HG02973 (cell line): ENCODE measurements around the gene SLC35F2.
A peak's percentile ranks its signal among the peaks of the same experiment; 100 is the strongest.
"Not testable (repeated sequence)": the region's sequence is repeated elsewhere in the genome, so short reads cannot be mapped to it uniquely, and the experiment has no call there.

Experiments
- ATAC-seq: cut with Tn5 transposase; IDR thresholded peaks from one replicate; pipeline ENCODE4 v1.9.1; 2021; ENCODE audit warnings: moderate library complexity; ENCODE audit not compliant: unreplicated experiment

SLC35F2 gene

DNA sequence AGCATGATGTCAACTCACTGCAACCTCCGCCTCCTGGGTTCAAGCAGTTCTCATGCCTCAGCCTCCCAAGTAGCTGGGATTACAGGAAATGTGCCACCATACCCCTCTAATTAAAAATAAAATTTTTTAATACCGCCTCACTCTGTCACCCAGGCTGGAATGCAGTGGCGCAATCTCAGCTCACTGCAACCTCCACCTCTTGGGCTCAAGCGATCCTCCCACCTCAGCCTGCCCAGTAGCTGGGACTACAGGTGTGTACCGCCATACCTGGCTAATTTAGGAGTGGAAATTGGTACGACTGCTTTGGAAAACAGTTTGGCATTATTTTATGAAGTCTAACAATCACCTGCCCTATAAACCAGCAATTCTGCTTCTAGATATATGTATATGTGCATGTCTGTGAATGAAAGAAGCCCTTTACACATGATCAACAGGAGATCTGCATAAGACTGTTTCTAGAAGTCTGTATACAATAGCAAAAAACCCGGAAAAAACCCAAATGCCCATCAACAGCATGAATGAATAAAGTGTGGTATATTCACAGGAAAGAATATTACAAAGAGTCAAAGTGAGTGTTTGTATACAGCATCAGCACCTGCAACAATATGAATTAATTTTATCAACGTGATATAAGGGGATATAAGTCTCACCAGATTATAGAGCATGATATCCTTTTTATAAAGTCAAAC lies 16.0 kb downstream of the SLC35F2 start:
- ATAC-seq, result no peak

- peak; percentile 11 for ATAC-seq
Measured at GRCh38 chr11:107840129-107840484, 18.5 kb downstream of the SLC35F2 start.

GRCh38 chr11:107836851-107837250 lies 21.7 kb downstream of the SLC35F2 start:
- no peak for ATAC-seq

GRCh38 chr11:107834995-107835394 lies 23.6 kb downstream of the SLC35F2 start:
- ATAC-seq, result no peak

GRCh38 chr11:107833926-107834325 lies 24.7 kb downstream of the SLC35F2 start:
- ATAC-seq, result not testable (repeated sequence)

DNA sequence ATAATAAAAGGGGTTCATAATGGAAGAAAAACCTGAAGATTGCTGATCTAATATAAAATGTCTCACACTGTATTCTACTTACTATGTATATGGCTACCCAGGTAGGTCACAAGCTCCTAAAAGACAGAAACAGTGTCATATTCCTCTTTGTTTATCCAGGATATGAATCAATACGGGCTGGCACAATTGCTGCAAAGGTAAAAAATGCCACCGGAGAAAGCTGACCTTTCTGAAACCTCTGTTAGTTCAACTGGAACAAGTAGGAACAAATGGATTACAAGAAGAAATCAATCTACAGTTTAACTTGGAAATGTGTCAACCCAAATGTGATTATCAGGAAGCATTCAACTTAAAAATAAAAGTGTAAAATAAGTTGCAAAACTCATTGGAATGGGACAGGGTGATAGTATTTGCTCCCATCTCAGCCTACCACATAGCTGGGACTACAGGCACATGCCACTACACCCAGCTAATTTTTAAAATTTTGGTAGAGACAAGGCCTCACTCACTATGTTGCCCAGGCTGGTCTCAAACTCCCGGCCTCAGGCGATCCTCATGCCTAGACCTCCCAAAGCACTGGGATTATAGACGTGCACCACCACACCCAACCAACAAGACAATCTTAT lies 27.6 kb downstream of the SLC35F2 start:
- no peak for ATAC-seq

DNA sequence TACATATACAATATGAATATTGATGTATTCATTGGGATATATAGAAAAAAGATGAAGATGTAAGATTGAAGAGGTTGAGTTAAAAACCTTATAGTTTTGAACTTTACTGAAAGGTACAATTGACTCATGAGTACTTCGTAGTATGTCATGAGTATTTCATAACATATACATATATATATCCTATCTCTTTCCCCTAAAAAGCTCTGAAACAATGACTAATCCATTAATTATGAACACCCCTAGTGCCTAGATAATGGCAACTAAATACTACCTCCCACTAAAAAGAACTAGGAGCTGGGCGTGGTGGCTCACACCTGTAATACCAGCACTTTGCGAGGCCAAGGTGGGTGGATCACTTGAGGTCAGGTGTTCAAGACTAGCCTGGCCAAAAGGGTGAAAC lies 31.5 kb downstream of the SLC35F2 start:
- ATAC-seq, result no peak

GRCh38 chr11:107825875-107826274 lies 32.7 kb downstream of the SLC35F2 start:
- ATAC-seq, result no peak

- ATAC-seq, result no peak
Measured at GRCh38 chr11:107824668-107825369, 33.8 kb downstream of the SLC35F2 start.

GRCh38 chr11:107821199-107821927 lies 37.2 kb downstream of the SLC35F2 start:
- no peak for ATAC-seq

DNA sequence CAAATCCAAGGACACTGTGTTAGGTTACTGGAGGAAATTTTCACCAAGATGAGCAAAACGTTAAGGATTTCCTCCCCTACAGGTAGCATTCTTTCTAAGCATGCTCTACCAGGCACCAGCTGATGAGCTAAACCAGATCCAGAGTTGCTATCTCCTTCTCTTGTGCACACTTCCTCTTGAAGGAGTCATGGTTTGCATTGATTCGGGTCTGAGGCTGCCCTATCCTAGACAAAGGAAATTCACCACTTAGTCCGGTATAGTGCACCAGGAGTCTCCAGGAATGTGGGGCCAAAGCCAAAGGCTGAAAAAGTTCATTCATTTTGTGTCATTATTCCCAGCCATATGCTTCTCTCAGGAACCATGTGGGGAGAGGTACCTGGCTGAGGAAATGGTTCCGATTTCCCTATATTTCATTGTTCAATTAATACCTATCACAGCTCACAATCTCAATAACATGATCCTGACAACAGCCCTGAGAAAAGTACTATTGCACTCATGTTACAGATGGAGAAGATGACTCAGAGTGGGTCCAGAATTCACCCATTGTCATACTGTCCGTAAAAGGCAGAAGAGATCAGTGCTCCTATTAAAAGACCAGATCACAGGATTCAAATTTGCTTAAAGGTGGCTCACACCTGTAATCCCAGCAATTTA lies 39.1 kb downstream of the SLC35F2 start:
- no peak for ATAC-seq

- ATAC-seq, result no peak
Measured at GRCh38 chr11:107818491-107818890, 40.1 kb downstream of the SLC35F2 start.

DNA sequence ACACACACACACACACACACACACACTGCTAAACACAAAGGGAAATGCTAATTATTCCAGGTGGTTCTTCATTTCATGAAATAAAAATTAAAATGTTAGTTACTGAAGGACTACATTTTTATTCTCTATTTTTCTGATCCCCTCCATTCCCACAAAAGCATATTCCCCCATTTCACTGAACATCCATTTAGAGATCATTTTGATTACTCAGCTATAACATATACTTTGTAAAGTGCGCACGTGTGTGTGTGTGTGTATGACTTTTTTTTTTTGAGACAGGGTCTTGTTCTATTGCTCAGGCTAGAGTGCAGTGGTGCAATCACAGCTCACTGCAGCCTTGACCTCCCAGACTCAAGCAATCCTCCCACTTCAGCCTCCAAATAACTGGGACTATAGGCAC lies 42.6 kb downstream of the SLC35F2 start:
- no peak for ATAC-seq

DNA sequence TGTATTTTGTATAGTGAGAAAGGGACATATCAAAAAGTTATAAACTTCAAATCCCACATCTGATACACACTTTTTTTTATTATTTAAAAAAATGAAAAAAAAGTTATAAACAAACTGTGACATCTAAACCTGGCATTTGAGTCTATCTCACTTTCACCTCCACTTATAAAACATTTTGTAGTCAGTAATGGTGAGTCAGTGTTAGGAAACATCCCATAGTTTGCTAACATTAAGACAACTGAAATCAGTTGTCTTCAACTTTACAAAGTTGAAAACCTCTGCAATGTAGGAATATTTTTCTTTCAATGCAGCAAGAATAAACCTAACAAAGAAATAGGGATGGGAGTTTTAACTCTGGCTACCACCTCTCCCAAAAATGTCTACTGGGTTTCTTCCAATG lies 47.7 kb downstream of the SLC35F2 start:
- ATAC-seq, result no peak

DNA sequence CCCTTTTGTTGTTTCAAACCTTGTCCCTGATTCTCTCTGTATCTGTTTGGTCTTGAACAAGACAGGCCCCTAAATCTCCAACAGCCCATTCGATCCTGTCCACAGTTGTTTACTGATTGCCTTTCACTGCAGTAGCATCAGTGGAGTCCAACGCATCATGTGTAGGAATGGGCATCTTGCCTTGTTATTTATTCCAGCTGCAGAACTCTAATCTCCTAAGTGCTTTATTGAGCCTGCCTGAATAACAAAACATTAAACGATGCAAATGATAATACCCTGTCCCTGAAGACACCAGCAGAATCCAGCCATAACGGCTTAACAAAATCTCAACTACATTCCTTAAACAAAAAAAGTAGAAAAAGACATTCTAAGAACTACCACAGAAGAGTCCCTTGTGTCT lies 50.1 kb downstream of the SLC35F2 start:
- no peak for ATAC-seq

GRCh38 chr11:107804971-107805370 lies 53.6 kb downstream of the SLC35F2 start:
- no peak for ATAC-seq

DNA sequence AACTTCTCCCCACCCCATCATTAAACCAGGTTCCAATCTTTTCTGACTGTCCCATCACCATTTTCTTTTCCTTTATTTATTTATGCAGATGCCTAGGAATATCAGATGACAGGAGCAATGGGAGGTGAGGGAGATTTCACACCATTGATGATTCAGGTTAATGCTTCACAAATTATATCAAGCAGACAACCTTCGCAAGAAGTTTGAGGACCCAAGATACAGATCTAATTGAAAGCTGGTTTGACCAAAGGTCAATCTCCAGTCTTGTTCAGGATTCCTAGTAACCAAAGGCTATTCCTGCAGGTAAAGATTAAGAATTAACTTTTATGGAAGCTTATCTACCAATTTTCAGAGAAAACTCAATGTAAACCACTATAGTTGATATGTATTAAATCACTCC lies 54.4 kb downstream of the SLC35F2 start:
- no peak for ATAC-seq

- ATAC-seq, result no peak
Measured at GRCh38 chr11:107801641-107802040, 56.9 kb downstream of the SLC35F2 start.

DNA sequence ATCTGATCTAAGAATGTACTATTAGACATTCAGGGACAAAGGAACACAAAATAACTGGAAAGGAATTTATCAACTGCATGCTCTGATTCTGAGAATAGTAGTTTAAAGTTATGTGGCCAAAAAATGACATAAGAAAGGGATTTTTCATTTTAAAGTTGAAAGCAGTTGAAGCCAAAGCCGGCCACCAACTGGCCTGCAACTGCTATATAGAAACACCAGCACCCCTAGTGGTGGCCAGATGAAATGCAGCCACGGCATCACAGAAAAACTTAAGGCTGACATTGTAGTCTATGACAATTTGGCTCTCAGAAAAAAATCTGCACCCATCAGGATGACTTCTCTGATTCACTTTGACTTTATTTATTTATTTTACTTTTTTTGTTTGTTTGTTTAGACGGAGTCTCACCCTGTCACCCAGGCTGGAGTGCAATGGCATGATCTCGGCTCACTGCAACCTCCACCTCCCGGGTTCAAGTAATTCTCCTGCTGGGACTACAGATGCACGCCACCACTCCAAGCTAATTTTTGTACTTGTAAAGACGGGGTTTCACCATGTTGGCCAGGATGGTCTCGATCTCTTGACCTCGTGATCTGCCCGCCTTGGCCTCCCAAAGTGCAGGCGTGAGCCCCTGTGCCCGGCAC lies 59.2 kb downstream of the SLC35F2 start:
- ATAC-seq, result peak; percentile 91

GRCh38 chr11:107792049-107792443 lies 66.5 kb downstream of the SLC35F2 start:
- no peak for ATAC-seq
